ENCODE data around the gene PLEKHA6. TPM values are rescaled to one million over a fixed set of nuclear protein-coding genes. Genes with fewer than 3 reads are reported as not detected.
A peak's percentile ranks its signal among the peaks of the same experiment; 100 is the strongest.

The PLEKHA6 gene
- total RNA-seq, 1 experiment from 2014 or later = 2.1 TPM

GRCh38 chr1:204398197-204399125 is 38.7 kb upstream of the PLEKHA6 start:
- Mint-ChIP-seq H3K27me3 (ENCODE audit: low read depth) (no peaks in the 10 kb centered on the region), H3K36me3 (ENCODE audit: insufficient read depth in 1 of 3, low read depth in 3 of 3) (peaks cover 2 to 30% (median 4%) of the 10 kb centered on the region in 3 experiments; a peak in 5 of 7 replicates), H3K27ac (no peak overlapping the region), H3K4me1 (no peaks in the 10 kb centered on the region), H3K4me3 (no peak overlapping the region; a peak in 2 of 5 replicates), H3K9me3 (0 out of 5 replicates have a peak, but pooled peaks cover 0 to 2% of the 10 kb centered on the region in 2 experiments)
- H3K27ac ChIP-seq (ENCODE audit: insufficient read length, low read depth, low read length) = no peak overlapping the region
- no peak overlapping the region for H4K8ac ChIP-seq (replicated peaks; ENCODE audit: insufficient read length, low read depth, low read length)
- no peak overlapping the region for H3K23ac ChIP-seq (ENCODE audit: insufficient read length, low read depth, low read length)
- no peaks in the 10 kb centered on the region for H3K4me1 ChIP-seq (ENCODE audit: insufficient read depth, low read length)
- no peak overlapping the region for H4K5ac ChIP-seq (ENCODE audit: insufficient read length, low read depth, low read length)
- no peak overlapping the region for H2BK120ac ChIP-seq (ENCODE audit: low read depth, low read length, poor library complexity, severe bottlenecking)
- no peak overlapping the region for H4K91ac ChIP-seq (ENCODE audit: insufficient read length, low read depth, low read length)
- no peak overlapping the region for H2BK12ac ChIP-seq (ENCODE audit: insufficient read length, low read depth, low read length)
- no peak overlapping the region for H3K14ac ChIP-seq (ENCODE audit: insufficient read depth, low read length)
- H3K27me3 ChIP-seq (ENCODE audit: insufficient read depth, low read length) = no peaks in the 10 kb centered on the region
- no peak overlapping the region for H3K9ac ChIP-seq (ENCODE audit: extremely low read depth, insufficient read length, low read length)
- no peak overlapping the region for H2BK20ac ChIP-seq (ENCODE audit: low read depth, low read length, poor library complexity, severe bottlenecking)
- DNase-seq = peak; percentile 90
- H2AK5ac ChIP-seq (ENCODE audit: insufficient read length, low read length) = no peak overlapping the region
- no peak overlapping the region for H2BK15ac ChIP-seq (ENCODE audit: low read depth, low read length)
- H3K56ac ChIP-seq (ENCODE audit: insufficient read length, low read depth, low read length) = no peak overlapping the region
- H4K20me1 ChIP-seq (ENCODE audit: control insufficient read depth, insufficient read depth, insufficient read length) = no peaks in the 10 kb centered on the region
- H3K18ac ChIP-seq (ENCODE audit: insufficient read length, low read depth, low read length) = no peak overlapping the region
- no CpG with 5 or more reads among the region's 7 CpGs for WGBS (ENCODE audit: extremely low coverage, insufficient read length, low lambda C conversion rate)
- no peaks in the 10 kb centered on the region for H3K79me2 ChIP-seq (ENCODE audit: insufficient read depth, low read length)
- H3K4ac ChIP-seq (ENCODE audit: low read depth, low read length) = no peak overlapping the region
- TF ChIP-seq CTCF (conservative IDR thresholded peaks at IDR 0.05) = peak; percentile 95
- H2BK5ac ChIP-seq (ENCODE audit: insufficient read length, low read length) = no peak overlapping the region
- H3K79me1 ChIP-seq (ENCODE audit: insufficient read depth, low read depth, low read length, poor library complexity, severe bottlenecking) = no peaks in the 10 kb centered on the region
- H3T11ph ChIP-seq (ENCODE audit: low read length) = no peak overlapping the region
- H3K23me2 ChIP-seq (ENCODE audit: insufficient read length, low read depth, low read length, poor library complexity, severe bottlenecking) = no peaks in the 10 kb centered on the region
- H2AFZ ChIP-seq (ENCODE audit: low read length) = no peak overlapping the region
- H3K9me3 ChIP-seq (ENCODE audit: control insufficient read depth, low read depth, low read length) = no peaks in the 10 kb centered on the region
- no peak overlapping the region for H3K4me2 ChIP-seq (ENCODE audit: insufficient read depth, insufficient read length, low read length)
